Coronary artery (tissue), 2 donors: Measurements from ENCODE around the gene EPHA3.

Source experiments
- DNase-seq: peaks from one replicate; pipeline ENCODE4 v3.0.0-alpha.2; 2017; ENCODE audit warnings: low spot score
- H3K27ac ChIP-seq, 2 donors: fragments of 200-600 bp; sonication (generic); one replicate each; pipeline ENCODE4 v1.5.1; 2016 to 2019
- H3K4me3 ChIP-seq: fragments of 200-600 bp; sonication (generic); 2 replicates; pipeline ENCODE4 v1.5.1; 2016; ENCODE audit warnings: mild to moderate bottlenecking, moderate library complexity
- TF ChIP-seq, protein P1 (sequence below): fragments of 200-600 bp; sonication (generic); IDR thresholded peaks from one replicate; pipeline ENCODE4 v1.5.1; 2019; ENCODE audit warnings: antibody characterized with exemption

EPHA3 gene

DNA sequence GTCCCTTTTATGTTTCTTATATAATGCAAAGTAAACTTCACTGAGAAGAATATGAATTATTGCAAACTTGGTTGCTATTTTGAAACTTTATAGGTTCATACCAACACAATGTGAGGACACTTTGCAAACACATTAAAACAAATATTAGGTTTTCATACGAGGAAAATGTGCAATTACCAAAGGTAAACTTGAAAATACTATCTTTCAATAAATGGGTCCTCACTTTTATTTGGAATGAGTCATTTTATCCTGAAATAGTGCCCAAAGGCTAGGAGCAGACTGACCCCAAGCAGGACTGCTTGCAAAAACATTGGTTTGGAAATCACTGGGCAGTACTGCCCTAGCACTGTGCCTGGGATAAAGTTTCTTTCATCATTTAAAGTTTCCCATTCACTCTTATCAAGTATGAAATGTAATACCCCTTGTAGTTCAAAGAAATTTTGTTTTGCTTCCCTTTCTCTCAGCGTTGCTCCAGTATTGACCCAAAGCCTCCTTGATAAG is 396.5 kb downstream of the EPHA3 start:
- Histone ChIP-seq H3K4me3 (no peak overlapping the region), H3K27ac (peak overlapping the region in 1 of 2 donors; percentile 20)
- no peak for DNase-seq
- TF ChIP-seq, protein P1, sequence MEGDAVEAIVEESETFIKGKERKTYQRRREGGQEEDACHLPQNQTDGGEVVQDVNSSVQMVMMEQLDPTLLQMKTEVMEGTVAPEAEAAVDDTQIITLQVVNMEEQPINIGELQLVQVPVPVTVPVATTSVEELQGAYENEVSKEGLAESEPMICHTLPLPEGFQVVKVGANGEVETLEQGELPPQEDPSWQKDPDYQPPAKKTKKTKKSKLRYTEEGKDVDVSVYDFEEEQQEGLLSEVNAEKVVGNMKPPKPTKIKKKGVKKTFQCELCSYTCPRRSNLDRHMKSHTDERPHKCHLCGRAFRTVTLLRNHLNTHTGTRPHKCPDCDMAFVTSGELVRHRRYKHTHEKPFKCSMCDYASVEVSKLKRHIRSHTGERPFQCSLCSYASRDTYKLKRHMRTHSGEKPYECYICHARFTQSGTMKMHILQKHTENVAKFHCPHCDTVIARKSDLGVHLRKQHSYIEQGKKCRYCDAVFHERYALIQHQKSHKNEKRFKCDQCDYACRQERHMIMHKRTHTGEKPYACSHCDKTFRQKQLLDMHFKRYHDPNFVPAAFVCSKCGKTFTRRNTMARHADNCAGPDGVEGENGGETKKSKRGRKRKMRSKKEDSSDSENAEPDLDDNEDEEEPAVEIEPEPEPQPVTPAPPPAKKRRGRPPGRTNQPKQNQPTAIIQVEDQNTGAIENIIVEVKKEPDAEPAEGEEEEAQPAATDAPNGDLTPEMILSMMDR = no peak

DNA sequence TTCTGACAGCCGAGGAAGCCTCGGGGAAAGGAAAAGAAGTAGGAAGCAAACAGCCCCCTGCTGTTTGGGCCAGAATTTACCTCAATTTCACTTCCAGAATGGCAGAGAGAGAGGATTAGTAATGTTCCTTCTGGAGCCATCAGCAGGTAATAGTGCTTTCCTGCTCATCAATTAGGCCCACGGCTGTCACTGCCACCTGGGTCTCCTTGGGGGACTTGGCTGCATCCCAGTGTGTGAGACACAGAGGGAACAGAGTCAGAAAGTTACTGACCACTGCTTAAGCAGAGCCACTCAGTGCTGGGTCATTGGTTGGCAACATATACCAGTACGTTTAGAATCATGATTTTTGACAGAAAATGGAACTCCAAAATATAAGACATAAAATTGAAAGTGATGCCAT is 397.0 kb downstream of the EPHA3 start:
- Histone ChIP-seq H3K27ac (peak overlapping the region in 1 of 2 donors; percentile 20), H3K4me3 (no peak overlapping the region)
- TF ChIP-seq, protein P1 = no peak
- DNase-seq = no peak

DNA sequence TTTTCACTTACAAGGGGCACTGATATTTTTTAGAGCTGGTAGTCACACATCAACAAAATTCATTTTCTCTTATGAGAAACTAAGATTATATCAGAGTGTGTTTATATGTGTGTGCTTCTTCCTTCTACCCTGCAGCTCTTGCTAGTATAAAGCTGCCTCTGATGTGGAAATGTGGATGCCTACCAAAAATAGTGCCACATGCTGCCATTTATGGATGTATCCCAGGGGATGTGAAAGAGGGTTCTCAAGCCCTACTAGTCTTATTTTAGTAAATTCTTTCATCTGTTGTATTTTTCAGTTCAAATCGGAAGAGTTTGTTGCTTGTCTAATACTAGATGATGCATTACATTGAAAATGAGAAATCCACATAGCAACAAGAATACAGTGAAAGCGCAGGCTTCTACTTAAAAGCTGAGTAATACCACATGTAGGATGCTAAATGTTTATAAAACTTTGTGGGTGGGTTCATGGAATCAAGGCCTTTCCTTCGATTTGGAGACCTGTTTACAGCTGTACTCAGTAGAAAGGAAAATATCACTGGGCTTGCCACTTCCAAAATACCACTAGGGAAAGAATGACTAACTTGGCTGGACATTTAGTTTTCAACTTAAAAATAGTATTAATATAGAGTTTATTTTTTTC is 399.2 kb downstream of the EPHA3 start:
- TF ChIP-seq, protein P1 = no peak
- DNase-seq = no peak
- Histone ChIP-seq H3K27ac (peak overlapping the region; percentile 73 to 81), H3K4me3 (peak overlapping the region; percentile 1)

DNA sequence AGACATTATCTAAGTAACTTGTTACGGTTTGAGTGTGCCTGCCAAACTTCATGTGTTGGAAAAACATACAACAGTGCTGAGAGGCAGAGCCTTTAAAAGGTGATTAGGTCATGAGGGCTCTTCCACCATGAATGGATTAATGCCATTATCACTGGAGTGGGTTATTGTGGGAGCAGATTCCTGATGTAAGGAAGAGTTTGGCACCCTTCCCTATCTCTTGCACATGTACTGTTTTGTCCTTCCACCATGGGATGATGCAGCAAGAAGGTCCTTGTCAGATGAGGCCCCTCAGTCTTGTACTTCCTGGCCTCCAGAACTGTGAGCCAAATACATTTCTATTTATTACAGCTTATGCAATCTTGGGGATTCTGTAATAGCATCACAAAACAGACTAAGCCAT is 413.9 kb downstream of the EPHA3 start:
- H3K4me3 ChIP-seq = no peak overlapping the region
- TF ChIP-seq, protein P1 = no peak
- no peak for DNase-seq

DNA sequence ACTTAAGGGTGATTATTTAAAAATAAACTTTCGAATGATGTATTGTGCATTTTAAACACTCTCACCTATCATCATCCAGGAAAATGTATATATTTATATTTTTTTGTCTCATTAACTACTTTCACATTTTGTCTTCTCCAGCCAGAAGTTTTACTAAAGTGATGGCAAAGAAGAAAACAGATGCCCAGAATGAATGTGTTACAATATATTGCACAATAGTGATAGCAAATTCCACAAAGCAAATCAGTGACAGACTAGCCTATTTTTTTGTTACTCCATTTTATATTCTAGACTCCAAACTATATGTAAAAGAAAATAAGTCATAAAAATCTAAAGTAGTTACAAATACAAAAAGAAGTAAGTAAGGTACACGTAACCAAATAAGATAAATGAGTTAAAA is 414.7 kb downstream of the EPHA3 start:
- Histone ChIP-seq H3K27ac (no peak overlapping the region), H3K4me3 (no peak overlapping the region)
- no peak for DNase-seq
- TF ChIP-seq, protein P1 = no peak

More for the DNA sequence above, 413.9 kb downstream of the EPHA3 start:
- H3K27ac ChIP-seq = peak overlapping the region; percentile 41 to 65

DNA sequence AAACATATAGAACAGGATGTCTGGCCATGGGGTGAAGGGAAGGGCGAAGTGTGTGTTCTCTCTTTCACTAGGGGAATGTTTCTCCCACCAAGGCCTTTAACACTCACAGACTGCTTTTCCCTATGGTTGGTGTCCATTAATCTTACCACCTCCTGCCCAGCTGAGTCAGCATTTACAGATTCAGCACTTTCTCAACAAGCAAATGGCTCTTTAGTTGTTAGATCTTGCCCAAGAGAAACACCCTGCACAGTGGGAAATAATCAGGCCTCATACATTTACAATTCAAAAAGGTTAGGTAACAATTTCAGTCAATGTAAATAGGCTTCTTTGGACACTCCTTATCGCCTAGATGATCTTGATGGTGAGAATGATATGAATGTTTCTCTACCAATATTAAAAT is 418.2 kb downstream of the EPHA3 start:
- DNase-seq = no peak
- TF ChIP-seq, protein P1 = no peak
- Histone ChIP-seq H3K27ac (no peak overlapping the region), H3K4me3 (no peak overlapping the region)

DNA sequence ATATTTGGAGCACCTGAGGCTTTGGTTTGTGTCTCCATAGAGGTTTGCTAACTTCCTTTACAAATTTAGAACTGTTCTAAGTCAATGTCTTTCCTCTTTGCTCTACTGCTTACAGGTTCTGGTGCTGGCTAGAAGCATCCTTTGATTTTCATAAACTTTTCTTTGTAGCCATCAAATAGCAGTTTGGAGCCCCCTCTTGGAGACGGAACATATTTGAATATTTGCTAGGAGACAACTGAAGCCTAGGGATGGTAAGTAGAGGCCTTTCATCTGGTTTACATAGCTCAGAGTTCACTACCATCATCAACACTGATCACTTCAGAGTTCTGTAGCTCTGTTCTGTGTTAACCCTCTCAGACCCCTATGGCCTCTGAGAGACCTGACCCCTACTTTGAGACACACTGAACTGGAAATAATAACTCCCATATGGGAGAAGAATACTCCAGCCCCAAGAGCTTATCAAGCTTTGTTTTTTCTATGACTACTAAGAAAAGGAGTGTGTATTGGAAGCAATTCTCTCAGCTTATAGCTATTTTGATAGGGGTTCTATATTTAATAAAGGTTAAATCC is 420.4 kb downstream of the EPHA3 start:
- no peak for DNase-seq
- H3K4me3 ChIP-seq = no peak overlapping the region
- TF ChIP-seq, protein P1 = no peak
- no peak overlapping the region for H3K27ac ChIP-seq
